Neural progenitor cell (in vitro differentiated cells): Measurements from ENCODE around the gene TK2.

ENCODE experiments used
- CTCF ChIP-seq: fragments of 200-600 bp; sonication (generic); IDR thresholded peaks from 2 replicates; pipeline ENCODE4 v1.5.1; 2017; ENCODE audit warnings: antibody characterized with exemption, mild to moderate bottlenecking
- EZH2 ChIP-seq: fragments of 200-600 bp; sonication (generic); IDR thresholded peaks from 2 replicates; pipeline ENCODE4 v1.6.1; 2017; ENCODE audit warnings: antibody characterized with exemption, mild to moderate bottlenecking, moderate library complexity

GRCh38 chr16:66490774-66491715 is 58.9 kb downstream of the TK2 start:
- TF ChIP-seq CTCF (no peak), EZH2 (no peak)
